ENCODE results near the gene KCNH2.

- peak; percentile 70 to 98 for TF ChIP-seq CTCF (IDR thresholded peaks at IDR 0.05)
- TF ChIP-seq POLR2AphosphoS5 (IDR thresholded peaks at IDR 0.05) = no peak
- no peak for TF ChIP-seq POLR2A (IDR thresholded peaks at IDR 0.05)
Measured at GRCh38 chr7:151017953-151018420, 39.9 kb upstream of the KCNH2 start.

Data from suprapubic skin (tissue), 4 donors.